Hematopoietic multipotent progenitor cell treated with erythropoietin and hydrocortisone succinate and interleukin-3 and kit ligand, for 6 days (in vitro differentiated cells): ENCODE data around the gene PABPN1.
"Not testable (repeated sequence)": the region's sequence is repeated elsewhere in the genome, so short reads cannot be mapped to it uniquely, and the experiment has no call there.

Source experiments
- DNase-seq: peaks from one replicate; pipeline ENCODE4 v3.0.0-alpha.2; 2015

Gene PABPN1

DNA sequence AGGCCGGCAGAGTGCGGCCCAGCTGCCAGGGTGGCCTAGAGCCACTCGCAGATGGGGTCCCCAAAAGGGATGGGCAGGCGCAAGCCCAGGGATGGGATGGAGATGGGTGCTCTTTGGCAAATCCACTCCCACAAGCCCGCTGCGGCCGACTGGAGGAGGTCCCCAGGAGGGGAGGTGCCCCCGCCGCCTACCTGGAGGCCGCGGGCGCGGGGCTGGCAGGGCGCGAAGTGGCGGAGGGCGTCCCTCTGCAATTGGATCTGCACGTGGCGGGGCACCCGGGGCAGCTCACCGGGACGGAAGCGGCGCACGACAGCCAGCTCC is 19.3 kb upstream of the PABPN1 start:
- DNase-seq, result no peak

DNA sequence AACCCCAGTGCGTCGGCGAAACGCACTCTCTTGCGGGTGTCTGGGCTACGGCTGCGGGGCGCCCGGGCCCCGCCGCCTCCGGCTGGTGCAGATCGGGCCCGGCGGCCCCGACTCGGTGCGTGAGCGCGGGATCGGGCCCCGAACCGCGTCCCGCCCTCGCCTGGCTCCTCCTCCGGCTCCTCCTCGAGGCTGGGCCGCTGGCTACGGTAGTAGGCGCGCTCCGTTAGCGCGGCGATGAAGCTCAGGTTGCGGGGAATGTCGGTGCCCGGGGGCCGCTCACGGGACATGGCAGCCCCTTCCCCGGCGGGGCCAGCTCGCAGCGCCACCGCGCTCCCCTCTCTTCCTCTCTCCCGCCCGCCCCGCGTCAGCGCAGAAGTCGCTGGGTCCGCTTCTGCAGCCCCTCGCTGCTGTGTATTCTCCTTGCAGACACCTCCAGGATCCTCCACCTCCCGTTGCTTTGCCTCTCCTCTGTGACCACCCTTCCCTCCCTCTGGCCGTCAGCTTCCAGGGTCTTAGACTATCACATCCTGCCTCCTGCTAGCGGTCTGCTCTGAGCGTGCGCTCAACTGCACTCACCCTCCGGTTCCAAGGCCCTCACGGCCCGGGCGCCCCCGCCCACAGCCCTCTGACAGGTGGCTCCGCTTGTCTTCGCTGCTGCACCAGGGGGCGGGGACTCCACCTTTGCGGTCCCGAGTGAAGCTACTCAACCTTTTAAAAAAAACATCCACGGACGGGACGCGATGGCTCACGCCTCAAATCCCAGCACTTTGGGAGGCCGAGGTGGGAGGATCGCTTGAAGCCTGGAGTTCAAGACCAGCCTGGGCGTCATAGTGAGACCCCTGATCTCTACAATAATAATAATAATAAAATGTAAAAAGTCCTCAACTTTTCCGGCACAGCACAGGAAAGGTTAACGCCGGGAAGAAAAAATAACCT is 18.7 kb upstream of the PABPN1 start, which contains the start of gene PPP1R3E:
TSS of gene PPP1R3E (minus strand) at position 570 of the 936 bp plus-strand sequence. CDS start at position 287, 283 bp downstream.
- DNase-seq, result peak; percentile 81

DNA sequence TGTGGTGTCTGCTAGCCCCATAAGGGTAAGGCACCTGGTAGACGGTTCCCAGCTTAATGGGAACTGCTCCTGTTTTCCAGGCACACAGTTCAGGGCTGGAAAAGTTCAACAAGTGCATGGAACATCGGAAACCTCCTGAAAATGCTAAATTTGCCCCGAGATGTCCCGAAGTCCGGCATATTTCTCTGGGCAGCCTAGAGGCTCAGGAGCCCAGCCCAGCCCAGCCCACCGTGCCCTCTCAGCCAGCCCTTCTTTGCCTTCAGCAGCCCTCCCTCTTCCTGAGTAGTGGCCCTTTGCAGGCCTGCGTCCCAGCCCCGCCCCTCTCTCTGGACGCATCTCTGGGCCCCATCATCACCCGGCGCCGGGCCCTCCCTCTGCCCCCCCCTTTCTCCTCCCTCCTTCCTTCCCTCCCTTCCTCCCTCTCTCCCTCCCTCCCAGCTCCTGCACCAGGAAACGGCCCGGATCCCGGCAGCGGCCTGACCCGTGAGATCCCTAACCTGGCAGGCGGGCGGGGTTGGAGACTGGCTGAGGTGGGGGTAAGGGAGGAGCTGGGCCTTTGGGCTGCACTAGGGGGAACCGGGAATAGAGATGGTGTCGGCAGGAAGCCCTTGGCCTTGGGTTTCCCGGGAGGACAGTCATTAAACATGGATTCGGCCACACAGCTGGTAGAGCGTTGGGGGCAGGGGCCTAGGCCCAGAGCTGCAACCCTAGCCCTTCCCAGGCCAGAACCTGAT is 14.7 kb upstream of the PABPN1 start, which contains the start of gene BCL2L2:
TSS of gene BCL2L2 (plus strand) at position 422 of the 734 bp plus-strand sequence. CDS start 935 bp downstream, outside the sequence.
- peak; percentile 94 for DNase-seq

DNA sequence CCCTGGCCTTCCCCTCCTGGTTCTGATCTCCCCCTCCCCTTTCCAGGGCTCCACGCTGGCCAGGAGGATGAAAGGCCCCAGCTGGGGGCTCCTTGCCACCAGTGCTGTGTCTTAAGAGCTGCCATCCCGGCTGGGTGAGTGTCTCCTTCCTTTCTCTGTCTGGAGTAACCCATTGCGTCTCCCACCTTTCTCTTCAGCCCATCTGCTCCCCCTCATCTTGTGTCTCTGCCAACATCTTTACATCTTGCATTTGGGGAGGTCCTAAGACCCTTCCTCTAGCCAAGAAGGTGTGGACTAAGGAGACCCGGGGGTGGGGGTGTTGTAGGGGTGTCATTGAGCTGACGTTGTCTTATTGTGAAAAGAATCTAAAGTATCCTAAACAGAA is 14.1 kb upstream of the PABPN1 start:
- no peak for DNase-seq

DNA sequence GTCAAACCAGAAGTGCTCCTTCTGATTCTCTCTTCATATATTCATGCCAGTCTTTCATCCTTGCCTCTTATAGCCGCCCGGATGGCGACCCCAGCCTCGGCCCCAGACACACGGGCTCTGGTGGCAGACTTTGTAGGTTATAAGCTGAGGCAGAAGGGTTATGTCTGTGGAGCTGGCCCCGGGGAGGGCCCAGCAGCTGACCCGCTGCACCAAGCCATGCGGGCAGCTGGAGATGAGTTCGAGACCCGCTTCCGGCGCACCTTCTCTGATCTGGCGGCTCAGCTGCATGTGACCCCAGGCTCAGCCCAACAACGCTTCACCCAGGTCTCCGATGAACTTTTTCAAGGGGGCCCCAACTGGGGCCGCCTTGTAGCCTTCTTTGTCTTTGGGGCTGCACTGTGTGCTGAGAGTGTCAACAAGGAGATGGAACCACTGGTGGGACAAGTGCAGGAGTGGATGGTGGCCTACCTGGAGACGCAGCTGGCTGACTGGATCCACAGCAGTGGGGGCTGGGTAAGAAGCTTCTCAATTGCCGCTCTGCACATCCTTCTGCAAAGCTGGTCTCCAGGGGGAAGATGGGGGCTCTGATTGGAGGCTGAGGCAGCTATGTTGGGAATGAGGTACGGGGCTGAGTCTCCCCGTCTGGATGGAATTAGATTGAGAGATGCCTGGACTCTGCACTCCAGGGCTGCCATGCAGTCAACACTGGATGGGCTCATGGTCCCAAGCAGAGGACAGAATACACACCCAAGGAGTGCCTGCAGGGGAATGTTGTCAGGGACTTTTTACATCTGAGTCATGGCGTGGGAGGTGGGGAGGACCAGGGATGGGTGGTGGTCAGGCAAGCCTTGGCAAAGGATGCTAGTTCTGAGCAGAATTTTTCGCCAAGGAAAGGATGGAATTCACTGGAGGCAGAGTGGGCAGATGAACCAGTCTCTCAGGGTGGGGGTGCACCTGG is 13.3 kb upstream of the PABPN1 start:
- DNase-seq, result no peak

DNA sequence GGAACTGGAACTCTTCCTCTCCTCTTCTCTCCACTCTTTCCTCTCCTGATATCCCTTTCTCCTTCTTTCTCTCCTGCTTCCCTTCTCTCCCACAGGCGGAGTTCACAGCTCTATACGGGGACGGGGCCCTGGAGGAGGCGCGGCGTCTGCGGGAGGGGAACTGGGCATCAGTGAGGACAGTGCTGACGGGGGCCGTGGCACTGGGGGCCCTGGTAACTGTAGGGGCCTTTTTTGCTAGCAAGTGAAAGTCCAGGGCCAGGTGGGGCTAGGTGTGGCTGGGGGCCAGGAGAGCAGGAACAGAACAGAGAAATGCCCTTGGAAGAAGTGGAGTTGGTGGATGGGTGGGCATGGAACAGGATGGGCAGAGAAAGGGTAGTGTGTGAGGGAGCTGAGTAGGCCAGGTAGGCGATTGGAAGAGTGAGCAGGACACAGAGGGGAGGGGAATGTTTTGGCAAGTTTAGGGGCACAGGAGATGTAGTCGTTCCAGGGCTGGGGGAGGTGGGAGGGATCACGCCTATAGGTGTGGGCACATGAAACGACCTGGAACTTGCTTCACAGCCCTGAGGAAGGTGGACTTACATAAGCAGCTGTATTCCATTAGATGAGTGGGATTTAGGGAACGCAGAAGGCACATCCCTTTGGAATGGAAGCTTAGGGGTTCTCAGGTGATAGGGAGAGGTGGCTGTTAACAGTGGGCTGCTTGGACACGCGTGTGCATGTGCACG is 12.4 kb upstream of the PABPN1 start:
- no peak for DNase-seq

DNA sequence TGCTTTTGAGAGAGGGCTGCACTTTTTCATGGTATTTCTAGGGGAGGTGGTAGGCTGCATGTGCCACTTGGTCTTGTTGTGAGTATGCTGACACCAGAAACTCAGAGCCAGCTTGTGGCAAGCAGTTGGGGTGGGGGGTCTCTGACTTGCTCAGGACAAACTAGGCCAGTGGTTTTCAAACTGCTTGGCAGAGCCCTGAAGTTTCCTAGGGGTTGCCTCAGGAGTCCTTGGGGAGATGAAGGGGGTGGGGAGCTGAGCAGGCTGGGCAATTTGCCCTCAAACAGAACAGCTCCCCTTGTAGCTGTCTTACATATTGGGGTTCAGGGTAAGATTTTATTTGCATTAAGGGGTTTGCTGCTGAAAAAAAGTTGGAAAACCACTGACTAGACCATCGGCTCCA is 10.7 kb upstream of the PABPN1 start:
- no peak for DNase-seq

DNA sequence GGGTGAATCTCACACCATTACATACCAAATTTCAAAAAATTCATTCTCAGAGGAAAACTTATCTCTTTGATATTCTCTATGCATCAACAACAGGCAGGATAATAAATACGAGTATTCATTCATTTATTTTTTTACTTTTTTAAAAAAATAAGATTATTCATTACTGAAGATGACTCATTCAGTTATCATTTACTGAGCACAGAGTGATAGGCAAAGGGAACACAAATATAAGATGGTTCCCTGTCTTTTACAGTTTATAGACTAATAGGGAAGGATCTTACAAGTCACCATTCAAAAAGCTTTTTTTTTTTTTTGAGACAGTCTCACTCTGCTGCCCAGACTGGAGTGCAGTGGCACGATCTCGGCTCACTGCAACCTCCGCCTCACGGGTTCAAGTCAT is 5.0 kb upstream of the PABPN1 start:
- DNase-seq, result no peak

DNA sequence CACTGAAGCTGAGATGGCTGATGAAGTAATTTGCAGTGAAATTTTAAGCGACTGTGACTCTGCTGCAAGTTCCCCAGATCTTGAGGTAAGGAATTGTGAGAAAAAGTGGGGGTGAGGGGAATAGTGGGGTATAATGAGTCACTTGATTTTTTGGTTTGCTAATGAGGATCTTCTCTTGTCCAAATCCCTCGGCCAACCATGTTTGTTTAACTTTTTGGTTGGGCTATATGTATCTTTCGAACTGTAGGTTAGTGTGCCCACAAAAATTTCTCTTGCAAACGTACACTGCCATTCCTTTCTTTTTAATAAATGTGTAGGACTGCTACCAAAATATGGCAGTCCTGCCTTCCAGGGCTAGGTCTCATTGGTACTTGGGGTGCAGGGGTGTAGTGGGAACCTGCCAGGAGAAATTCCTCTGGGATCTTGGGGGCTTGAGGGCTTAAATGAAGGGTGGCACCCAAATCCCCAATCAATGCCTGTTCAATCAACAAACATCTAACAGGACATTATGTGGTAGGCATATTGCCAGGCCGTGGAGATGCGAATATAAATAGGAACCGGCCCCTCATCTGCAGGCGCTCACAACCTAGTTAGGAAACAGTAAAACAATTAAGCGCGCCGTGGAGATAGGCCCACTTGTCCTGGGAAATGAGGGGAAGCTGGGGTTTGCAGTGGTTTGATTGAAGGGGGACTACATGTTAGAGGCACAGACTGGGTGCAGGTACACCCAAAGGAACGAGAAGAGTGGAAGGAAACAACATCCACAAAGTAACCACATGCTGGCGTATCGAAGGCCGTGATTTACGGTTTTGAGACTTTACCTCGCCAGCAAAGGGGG is 1.3 kb upstream of the PABPN1 start:
- no peak for DNase-seq

DNA sequence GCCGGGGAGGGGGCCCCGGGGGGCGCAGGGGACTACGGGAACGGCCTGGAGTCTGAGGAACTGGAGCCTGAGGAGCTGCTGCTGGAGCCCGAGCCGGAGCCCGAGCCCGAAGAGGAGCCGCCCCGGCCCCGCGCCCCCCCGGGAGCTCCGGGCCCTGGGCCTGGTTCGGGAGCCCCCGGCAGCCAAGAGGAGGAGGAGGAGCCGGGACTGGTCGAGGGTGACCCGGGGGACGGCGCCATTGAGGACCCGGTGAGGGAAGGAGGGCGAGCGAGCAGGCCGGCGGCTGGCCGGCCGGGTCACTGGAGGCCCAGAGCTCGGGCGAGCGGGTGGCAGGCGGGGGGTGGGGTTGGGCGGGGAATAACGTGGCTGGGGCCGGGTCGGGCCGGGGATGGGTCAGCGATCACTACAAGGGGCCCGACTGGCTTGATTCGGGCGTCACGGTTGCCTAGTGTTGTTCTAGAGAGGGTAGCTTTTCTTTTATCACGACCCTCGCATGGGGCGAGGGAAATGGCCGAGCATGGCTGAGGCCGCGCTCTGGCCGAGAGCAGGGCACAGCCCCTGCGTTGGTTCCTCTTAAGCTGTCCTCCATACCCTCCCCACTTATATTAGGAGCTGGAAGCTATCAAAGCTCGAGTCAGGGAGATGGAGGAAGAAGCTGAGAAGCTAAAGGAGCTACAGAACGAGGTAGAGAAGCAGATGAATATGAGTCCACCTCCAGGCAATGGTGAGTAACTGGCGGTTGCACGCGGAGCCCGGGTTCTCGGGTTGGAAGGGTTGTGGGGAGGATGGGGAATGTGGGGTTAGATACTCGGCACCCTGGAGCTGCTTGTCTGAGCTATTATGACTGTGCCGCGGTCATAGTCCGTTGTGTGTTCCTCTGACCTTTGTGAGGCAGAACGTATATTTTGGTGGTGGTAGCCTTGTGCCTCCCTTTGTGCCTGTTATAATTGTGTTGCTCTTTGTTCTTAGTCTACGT is 603 bp downstream of the PABPN1 start:
- DNase-seq, result peak; percentile 61

DNA sequence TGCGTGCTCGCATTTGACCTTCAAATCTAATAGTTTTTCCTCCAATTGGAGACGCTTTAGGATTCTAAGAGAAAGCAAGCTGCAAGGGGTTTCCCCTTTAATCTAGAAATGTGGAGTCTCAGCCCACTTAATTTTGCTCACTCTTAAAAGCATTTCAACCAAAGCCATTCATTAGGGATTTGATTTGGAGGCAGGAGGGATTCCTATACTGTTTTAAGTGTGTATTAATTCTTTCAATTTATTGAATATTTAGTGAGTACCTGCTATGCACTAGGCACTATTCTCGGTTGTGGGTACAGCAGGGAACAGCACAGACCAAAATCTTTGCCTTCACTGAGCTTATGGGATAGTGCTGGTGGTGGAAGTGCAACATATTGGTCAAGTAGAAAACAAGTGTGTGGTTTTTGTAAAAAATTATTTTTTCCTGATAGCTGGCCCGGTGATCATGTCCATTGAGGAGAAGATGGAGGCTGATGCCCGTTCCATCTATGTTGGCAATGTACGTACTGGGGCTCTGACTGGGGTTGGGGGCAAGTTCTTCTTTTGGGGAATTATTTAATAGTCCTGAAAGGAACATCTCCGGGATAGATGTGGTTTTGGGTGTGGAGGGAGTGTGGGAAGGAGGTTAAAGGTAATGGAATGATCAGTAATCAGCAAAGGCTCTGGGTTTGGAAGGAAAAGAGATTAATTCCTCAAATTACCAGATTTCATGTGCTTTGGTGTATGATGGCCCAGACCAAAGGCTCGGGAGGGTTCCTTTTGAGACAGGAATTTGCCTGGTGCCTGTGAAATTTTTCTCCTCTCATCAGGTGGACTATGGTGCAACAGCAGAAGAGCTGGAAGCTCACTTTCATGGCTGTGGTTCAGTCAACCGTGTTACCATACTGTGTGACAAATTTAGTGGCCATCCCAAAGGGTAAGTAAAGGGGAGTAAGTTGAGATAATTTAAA is 1.6 kb downstream of the PABPN1 start:
- no peak for DNase-seq

DNA sequence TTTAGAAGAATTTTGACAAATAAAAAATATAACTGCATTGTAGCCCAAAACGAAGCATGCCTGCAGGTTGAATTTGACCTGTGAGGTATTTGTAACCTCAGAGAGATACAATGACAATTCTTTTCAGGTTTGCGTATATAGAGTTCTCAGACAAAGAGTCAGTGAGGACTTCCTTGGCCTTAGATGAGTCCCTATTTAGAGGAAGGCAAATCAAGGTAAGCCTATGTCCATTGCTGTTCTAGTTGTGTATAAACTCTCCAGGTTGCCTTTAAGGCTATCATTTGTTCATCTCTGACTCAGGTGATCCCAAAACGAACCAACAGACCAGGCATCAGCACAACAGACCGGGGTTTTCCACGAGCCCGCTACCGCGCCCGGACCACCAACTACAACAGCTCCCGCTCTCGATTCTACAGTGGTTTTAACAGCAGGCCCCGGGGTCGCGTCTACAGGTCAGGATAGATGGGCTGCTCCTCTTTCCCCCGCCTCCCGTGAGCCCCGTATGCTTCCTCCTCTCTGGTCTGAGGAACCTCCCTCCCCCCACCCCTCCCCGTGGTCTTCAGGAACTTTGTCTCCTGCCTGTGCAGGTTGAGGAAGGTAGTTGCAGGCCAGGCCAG is 2.7 kb downstream of the PABPN1 start:
- DNase-seq, result no peak

DNA sequence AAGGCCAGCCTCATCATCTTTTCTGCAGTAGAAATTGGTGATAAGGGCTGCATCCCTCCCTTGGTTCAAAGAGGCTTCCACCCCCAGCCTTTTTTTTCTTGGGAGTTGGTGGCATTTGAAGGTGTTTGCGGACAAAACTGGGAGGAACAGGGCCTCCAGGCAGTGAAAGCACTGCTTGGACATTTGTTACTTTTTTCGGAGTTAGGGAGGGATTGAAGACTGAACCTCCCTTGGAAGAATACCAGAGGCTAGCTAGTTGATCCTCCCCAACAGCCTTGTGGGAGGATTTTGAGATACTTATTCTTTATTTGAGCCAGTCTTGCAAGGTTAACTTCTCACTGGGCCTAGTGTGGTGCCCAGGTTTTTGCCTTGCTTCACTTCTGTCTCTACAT is 3.2 kb downstream of the PABPN1 start:
- DNase-seq, result no peak

DNA sequence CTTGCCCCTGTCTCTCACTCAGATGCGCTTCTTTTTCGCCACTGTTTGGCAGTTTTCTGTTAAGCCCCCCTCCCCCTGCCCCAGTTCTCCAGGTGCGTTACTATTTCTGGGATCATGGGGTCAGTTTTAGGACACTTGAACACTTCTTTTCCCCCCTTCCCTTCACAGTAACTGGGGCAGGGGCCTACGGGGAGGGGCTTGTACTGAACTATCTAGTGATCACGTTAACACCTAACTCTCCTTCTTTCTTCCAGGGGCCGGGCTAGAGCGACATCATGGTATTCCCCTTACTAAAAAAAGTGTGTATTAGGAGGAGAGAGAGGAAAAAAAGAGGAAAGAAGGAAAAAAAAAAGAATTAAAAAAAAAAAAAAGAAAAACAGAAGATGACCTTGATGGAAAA is 3.7 kb downstream of the PABPN1 start:
- no peak for DNase-seq

DNA sequence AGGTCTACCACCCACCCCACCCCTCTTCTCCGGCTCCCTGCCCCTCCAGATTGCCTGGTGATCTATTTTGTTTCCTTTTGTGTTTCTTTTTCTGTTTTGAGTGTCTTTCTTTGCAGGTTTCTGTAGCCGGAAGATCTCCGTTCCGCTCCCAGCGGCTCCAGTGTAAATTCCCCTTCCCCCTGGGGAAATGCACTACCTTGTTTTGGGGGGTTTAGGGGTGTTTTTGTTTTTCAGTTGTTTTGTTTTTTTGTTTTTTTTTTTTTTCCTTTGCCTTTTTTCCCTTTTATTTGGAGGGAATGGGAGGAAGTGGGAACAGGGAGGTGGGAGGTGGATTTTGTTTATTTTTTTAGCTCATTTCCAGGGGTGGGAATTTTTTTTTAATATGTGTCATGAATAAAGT is 4.5 kb downstream of the PABPN1 start:
- DNase-seq, result not testable (repeated sequence)

DNA sequence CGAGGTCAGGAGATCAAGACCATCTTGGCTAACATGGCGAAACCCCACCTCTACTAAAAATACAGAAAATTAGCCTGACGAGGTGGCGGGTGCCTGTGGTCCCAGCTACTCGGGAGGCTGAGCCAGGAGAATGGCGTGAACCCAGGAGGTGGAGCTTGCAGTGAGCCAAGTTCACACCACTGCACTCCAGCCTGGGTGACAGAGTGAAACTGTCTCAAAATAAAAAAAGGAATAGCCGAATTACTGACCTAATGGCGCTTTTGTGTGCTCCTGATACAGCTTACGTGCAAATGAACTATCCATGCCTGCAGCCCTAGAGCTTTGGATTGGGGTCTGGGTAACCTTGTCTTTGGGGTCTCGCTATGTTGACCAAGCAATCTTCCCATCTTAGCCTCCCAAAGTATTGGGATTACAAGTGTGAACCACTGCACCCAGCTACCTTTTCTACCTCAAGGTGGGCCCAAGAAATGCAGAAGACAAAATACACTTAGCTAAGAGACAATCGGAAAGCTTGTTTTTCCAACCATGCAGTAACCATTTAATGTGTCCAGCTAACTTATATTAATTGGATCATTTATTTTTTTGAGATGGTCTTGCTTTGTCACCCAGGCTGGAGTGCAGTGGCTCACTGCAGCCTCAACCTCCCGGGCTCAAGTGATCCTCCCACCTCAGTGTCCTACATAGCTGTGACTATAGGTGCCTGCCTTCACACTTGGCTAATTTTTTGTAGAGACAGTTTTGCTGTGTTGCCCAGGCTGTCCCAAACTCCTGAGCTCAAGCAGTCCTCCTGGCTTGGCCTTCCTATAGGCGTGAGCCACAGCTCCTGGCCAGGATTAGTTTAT is 5.5 kb downstream of the PABPN1 start:
- DNase-seq, result no peak
